Breast epithelium (tissue), 3 donors: ENCODE data around the gene MAPK14.

Experiments used
- CTCF ChIP-seq, 3 donors: fragments of 450-650 bp; IDR thresholded peaks; one replicate each; pipeline ENCODE4 v1.5.1; 2016 to 2017; ENCODE audit warnings: antibody characterized with exemption in 3 of 3, mild to moderate bottlenecking in 3 of 3, moderate library complexity in 3 of 3
- POLR2A ChIP-seq: fragments of 450-650 bp; IDR thresholded peaks from one replicate; pipeline ENCODE4 v1.6.1; 2016; ENCODE audit warnings: antibody characterized with exemption, mild to moderate bottlenecking, moderate library complexity
- POLR2AphosphoS5 ChIP-seq, 3 donors: sonication (generic); formaldehyde crosslinking; IDR thresholded peaks; one replicate each; pipeline ENCODE4 v1.6.1; 2017; ENCODE audit warnings: antibody characterized with exemption in 3 of 3

GRCh38 chr6:36040958-36041357, 13.3 kb downstream of the MAPK14 start:
- TF ChIP-seq CTCF (IDR thresholded peaks at IDR 0.05) = no peak
- TF ChIP-seq POLR2A = no peak
- no peak for TF ChIP-seq POLR2AphosphoS5 (IDR thresholded peaks at IDR 0.05)
